T-helper 2 cell treated with Interferon-gamma antibody and Interleukin-4, amounts not matched to agents 5 μg/mL and 100 μg/mL, for 36 hours (primary cell): ENCODE measurements around the gene PCSK6.

Source experiments
- DNase-seq: peaks from one replicate; pipeline ENCODE4 v3.0.0; 2021; ENCODE audit warnings: low spot score
- H3K27ac Mint-ChIP-seq: one replicate; pipeline ENCODE4 v1.8.0; 2021; ENCODE audit warnings: mild to moderate bottlenecking, mixed read lengths
- H3K27me3 Mint-ChIP-seq: one replicate; pipeline ENCODE4 v1.8.0; 2021; ENCODE audit warnings: low read depth, mixed read lengths
- H3K36me3 Mint-ChIP-seq: one replicate; pipeline ENCODE4 v1.8.0; 2021; ENCODE audit warnings: low read depth, mixed read lengths
- H3K4me1 Mint-ChIP-seq: one replicate; pipeline ENCODE4 v1.8.0; 2021; ENCODE audit warnings: low read depth, mixed read lengths
- H3K4me3 Mint-ChIP-seq: one replicate; pipeline ENCODE4 v1.8.0; 2022; ENCODE audit warnings: mild to moderate bottlenecking, moderate library complexity, mixed read lengths
- H3K9me3 Mint-ChIP-seq: one replicate; pipeline ENCODE4 v1.8.0; 2021; ENCODE audit warnings: mixed read lengths

PCSK6 gene

DNA sequence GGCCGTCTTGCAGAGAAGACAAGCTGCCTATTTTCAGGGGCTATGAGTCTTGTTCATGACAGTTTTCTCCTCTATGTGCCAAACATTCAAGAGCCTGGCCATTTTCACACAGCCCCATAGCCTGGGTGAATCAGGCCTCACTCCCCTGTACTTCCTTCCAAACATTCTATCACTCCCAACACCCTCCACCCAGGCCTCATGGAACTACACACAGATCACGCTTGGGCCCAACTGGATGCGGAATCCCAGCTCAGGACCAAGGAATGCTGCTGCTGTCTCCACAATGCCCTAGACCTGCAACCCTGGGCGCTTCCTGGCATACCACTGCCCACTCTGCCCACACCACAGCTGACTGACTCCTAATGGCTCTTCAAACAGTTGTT is 39.4 kb upstream of the PCSK6 start:
- Mint-ChIP-seq H3K4me3 (no peak overlapping the region), H3K36me3 (no peaks in the 10 kb centered on the region), H3K4me1 (no peaks in the 10 kb centered on the region), H3K27me3 (peaks cover 3% of the 10 kb centered on the region), H3K9me3 (no peaks in the 10 kb centered on the region), H3K27ac (no peak overlapping the region)
- no peak for DNase-seq

DNA sequence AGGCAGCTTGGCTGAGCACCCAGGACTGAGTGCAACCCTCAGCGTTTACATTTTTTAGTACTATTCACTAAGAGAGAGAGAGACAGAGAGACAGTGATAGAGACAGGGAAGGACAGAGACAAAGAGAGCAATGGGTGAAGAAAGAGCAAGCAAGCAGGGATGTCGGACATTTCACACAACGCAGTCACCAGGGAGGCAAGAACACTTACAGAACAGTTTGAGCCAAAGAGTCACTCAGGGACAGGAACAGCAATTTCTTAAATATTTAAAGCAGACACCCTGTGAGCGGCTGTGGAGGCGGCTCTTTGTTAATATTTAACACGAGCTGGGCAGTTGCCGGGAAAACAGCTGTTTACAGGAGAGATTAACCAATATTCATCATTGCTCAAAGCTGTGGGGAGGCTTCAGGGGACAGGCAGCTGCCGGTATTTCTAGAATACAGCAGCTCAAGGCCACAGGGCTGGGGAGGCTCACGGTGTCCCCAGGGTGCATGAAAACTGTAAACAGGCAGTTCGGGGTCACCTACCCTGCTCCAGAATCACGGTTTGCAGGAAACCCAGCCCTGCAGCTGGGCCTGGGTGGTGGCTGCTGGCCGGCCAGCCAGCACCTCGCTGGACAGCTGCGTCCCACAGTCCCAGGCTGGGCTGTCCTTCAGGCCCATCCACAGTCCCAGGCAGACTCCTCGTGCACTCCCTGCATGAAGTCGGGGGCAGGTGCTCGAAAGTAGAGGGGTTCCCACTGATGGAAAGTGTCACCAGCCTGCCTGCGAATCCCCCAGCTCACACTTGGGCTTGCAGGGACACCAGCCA is 38.8 kb upstream of the PCSK6 start:
- Mint-ChIP-seq H3K36me3 (no peaks in the 10 kb centered on the region), H3K27ac (no peak overlapping the region), H3K9me3 (no peaks in the 10 kb centered on the region), H3K4me1 (no peaks in the 10 kb centered on the region), H3K4me3 (no peak overlapping the region), H3K27me3 (peaks cover 5% of the 10 kb centered on the region)
- DNase-seq: no peak

DNA sequence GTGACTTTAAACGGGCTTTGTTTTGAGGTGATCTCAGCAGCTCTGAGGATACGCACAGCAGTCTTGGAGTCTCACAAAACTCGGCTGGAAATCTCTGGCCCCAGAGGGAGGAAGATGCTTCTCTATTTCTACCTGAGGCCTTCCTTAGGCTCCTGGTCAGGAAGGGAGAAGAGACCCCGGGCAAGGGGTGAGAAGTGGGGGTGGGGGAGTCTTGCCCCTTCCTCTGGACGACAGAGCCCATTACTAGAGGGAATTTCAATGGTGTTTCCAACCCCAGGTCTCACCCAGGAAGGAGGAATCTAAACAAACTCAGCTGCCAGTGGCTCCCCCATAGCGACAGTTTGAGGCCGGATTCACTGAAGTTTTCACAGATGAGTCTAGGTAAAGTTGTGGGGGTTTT is 37.4 kb upstream of the PCSK6 start:
- Mint-ChIP-seq H3K4me3 (no peak overlapping the region), H3K27me3 (peaks cover 5% of the 10 kb centered on the region), H3K9me3 (no peaks in the 10 kb centered on the region), H3K36me3 (no peaks in the 10 kb centered on the region), H3K4me1 (no peaks in the 10 kb centered on the region), H3K27ac (no peak overlapping the region)
- DNase-seq: no peak

DNA sequence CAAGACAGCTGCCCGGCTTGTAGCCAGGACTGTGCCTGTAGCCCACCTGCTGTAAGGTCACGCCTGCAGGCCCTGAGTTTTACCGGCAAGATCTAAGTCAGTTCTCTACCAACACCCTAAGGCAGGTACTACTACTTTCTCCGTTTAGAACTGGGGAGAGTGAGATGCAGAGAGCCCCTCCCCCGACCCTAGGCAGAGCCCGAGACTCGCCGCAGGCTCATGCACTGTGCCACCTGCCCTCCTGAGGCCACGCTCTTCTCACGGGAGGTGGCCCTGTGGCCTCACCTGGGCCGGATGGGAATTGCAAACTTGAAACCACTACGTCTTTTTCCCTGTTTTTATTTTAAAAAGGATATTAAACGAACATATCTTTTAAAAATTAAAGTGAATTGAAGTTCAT is 36.9 kb upstream of the PCSK6 start:
- H3K9me3 Mint-ChIP-seq: no peaks in the 10 kb centered on the region
- peaks cover 4% of the 10 kb centered on the region for H3K4me1 Mint-ChIP-seq
- no peak overlapping the region for H3K4me3 Mint-ChIP-seq
- H3K36me3 Mint-ChIP-seq: no peaks in the 10 kb centered on the region
- H3K27ac Mint-ChIP-seq: no peak overlapping the region
- DNase-seq: no peak
- peaks cover 5% of the 10 kb centered on the region for H3K27me3 Mint-ChIP-seq

DNA sequence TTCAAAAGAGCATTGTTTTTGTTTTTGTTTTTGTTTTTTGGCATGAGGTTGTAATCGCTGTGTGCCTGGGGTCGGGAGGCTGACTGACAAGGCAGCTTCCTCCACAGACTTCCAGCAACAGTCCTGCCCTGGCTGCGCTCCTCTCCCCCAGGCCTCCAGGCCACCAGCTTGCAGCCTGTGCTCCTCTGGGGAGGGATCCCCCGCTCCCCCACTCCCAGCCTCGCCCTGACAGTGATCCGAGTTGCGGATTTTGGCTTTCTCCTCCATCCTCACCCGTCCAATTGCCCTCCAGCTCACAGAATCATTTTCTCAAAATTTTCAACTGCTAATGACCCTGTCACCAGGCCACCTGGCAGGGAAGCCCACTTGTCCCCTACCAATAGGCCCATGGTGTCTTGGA is 36.5 kb upstream of the PCSK6 start:
- Mint-ChIP-seq H3K4me1 (peaks cover 8% of the 10 kb centered on the region), H3K4me3 (no peak overlapping the region), H3K27me3 (peaks cover 5% of the 10 kb centered on the region), H3K36me3 (no peaks in the 10 kb centered on the region), H3K27ac (no peak overlapping the region), H3K9me3 (no peaks in the 10 kb centered on the region)
- DNase-seq: no peak

DNA sequence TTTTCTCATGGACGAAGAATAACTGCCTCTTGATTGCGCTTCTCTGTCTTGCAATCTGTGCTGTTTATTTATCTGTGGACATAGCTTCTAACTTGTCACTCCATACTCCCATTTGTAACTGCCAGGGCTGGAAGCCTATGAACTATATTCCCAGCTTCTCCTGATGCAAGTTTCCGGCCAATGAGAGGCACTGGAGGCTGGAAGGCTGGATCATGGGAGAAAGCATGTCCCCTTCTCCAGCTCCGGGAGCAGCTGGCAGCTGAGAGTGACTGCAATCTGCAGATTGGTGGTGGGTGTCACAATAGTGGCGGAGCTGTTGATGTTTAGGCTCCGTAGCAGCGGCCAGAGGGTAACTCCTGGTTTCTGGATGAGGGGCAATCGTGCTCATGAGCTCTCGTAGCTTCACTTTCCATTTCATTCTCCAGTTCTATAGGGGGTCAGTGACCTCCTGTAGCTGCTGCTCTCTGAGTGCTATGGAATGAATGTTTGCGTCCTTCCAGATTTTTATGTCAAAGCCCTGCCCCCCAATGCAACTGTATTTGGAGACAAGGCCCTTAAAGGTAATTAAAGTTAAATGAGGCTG is 35.7 kb upstream of the PCSK6 start:
- H3K9me3 Mint-ChIP-seq: no peaks in the 10 kb centered on the region
- peaks cover 8% of the 10 kb centered on the region for H3K27me3 Mint-ChIP-seq
- no peak overlapping the region for H3K4me3 Mint-ChIP-seq
- peaks cover 8% of the 10 kb centered on the region for H3K4me1 Mint-ChIP-seq
- no peak for DNase-seq
- no peaks in the 10 kb centered on the region for H3K36me3 Mint-ChIP-seq
- no peak overlapping the region for H3K27ac Mint-ChIP-seq

DNA sequence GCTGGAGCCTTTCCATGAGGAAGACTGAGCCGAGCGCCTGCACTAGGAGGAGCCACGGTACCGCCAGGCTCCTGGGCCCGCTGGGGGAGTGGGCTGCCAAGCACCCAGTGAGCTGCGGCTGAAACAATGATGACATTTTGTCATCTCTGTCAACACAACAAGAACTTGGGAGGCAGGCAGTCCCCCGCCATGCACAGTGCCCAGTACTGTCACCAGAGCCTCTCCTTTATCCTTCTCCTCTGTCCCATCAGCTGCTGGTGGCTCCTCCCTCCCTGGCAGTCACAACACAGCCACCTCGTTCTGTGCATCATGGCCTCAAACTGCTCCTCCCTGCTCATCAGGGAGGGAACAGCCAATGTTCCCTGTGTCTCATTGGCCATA is 34.0 kb upstream of the PCSK6 start:
- H3K4me1 Mint-ChIP-seq: peaks cover 8% of the 10 kb centered on the region
- no peak overlapping the region for H3K27ac Mint-ChIP-seq
- peaks cover 16% of the 10 kb centered on the region for H3K27me3 Mint-ChIP-seq
- no peak overlapping the region for H3K4me3 Mint-ChIP-seq
- DNase-seq: no peak
- H3K9me3 Mint-ChIP-seq: no peaks in the 10 kb centered on the region
- no peaks in the 10 kb centered on the region for H3K36me3 Mint-ChIP-seq

DNA sequence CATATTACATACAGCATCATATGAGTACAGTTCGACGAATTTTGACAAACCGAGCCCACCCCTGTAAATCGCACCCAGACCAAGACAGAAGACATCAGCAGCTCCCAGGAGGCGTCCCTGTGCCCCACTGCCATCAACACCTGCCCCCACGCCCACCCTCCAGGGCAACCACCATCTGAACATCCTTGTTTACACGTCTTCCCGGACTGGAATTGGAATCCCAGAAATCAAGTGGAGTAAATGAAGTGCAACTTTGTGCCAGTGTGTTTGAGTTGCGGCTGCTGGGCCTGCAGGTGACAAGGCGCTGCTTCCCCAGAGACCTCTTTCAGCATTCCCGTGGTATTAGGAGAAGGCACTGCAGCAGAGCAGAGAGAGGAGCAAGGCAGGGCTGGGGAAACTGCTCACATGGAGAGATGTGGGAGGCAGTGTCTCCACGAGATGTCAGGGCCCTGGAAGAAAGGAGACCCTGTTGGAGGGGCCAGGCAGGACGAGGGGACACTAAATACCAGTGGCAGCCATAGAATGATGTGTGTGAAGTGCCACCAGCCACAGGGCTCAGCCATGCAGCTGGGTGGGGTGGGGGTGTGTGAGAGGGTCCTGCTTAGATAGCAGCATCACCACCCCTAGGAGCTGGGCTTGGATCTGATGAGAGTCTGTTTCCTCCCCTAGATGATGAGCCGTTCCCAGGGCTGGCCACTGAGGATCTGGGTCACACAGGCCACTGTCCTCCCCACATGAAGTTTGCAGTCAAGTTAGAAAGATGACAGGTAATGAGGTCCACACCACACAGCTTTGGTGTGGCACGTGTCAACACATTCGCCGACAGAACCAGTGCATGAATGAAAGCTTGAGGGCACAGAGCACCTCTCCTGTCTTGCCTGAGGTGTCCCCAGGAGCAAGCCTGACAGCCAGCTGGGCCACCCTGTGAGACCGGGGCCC is 33.4 kb upstream of the PCSK6 start:
- no peak for DNase-seq
- Mint-ChIP-seq H3K36me3 (no peaks in the 10 kb centered on the region), H3K27ac (no peak overlapping the region), H3K4me1 (peaks cover 8% of the 10 kb centered on the region), H3K9me3 (peaks cover 6% of the 10 kb centered on the region), H3K27me3 (peaks cover 15% of the 10 kb centered on the region), H3K4me3 (no peak overlapping the region)

DNA sequence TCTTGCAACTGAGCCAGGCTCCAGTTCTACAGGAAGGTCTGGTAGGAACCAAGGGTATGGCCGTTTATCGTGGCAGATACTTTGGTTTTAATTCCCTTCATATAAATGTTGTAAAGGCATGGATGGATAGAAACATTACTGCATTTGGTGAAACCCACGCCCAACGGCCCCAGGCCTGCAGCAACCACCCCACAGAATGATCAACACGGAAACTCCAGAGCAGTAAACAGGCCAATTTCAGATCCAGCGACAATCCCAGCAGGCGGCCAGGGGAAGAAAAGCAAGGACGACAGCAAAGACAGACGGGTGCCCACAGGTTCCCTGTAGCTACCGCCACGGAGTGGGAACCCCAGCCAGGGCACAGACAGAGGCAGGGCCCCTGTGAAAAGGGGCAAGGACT is 32.6 kb upstream of the PCSK6 start:
- DNase-seq: no peak
- Mint-ChIP-seq H3K27ac (no peak overlapping the region), H3K4me1 (peaks cover 8% of the 10 kb centered on the region), H3K36me3 (no peaks in the 10 kb centered on the region), H3K9me3 (peaks cover 11% of the 10 kb centered on the region), H3K4me3 (no peak overlapping the region), H3K27me3 (peaks cover 14% of the 10 kb centered on the region)

DNA sequence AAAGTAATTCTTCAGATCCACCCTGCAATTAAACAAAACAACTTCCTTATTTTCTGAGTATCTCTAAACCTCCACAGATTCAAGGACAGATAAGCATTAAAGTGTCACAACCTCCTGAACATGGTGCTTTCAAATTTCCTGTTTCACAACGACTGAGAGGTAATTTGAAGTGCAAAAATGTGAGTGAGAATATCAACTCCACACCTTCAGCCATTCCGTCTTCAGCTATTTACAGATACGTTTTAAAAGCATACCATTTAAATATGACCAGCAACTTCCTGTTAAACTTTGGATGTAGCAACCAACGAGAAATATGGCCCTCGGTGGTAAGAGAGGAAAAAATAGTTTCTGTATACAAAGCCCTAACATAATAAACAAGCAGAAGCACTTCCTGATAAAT is 32.1 kb upstream of the PCSK6 start:
- Mint-ChIP-seq H3K9me3 (peaks cover 16% of the 10 kb centered on the region), H3K27me3 (peaks cover 14% of the 10 kb centered on the region), H3K27ac (peak overlapping the region; percentile 12), H3K36me3 (no peaks in the 10 kb centered on the region), H3K4me1 (peaks cover 8% of the 10 kb centered on the region), H3K4me3 (peak overlapping the region; percentile 49)
- no peak for DNase-seq

DNA sequence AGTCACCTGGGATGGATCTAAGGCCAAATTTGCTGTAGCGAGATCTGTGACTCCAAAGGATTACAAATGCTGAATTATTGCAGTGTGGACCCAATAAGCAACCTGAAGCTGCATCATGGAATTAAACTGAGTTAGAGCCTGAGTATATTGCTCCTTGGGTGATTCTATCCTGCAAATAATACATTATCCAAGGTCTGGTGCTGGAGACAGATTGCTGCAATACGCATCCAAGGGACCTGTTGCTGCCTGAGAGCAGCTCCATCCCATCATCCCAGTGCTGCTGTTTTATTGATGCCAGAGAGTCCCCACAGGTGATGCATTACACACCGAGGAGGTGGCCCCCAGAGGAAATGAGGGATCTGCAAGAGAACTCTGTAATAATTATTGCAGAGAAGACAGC is 31.6 kb upstream of the PCSK6 start:
- peaks cover 8% of the 10 kb centered on the region for H3K4me1 Mint-ChIP-seq
- peak overlapping the region; percentile 49 for H3K4me3 Mint-ChIP-seq
- H3K9me3 Mint-ChIP-seq: peaks cover 21% of the 10 kb centered on the region
- DNase-seq: no peak
- H3K27me3 Mint-ChIP-seq: peaks cover 14% of the 10 kb centered on the region
- no peaks in the 10 kb centered on the region for H3K36me3 Mint-ChIP-seq
- no peak overlapping the region for H3K27ac Mint-ChIP-seq

DNA sequence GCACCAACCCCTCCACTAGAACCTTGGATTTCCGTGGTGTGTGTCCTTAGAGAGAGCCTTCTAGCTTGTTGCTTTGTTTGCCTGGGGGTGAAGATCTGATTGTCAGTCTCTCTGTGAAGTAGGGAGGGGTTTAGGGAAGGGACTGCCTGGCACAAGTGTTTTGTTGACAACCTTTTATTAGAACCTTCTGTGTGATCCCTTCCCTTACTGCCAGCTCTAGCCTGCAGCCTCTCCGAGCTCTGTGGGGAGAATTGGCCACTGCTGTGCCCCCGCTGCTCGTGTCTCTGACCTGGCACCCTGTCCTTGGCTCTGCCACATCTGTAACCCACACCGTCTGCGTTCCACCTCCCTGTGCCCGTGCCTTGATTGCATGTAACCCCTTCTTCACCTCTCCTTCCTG is 30.9 kb upstream of the PCSK6 start:
- Mint-ChIP-seq H3K4me1 (peaks cover 8% of the 10 kb centered on the region), H3K9me3 (peaks cover 28% of the 10 kb centered on the region), H3K4me3 (no peak overlapping the region), H3K36me3 (no peaks in the 10 kb centered on the region), H3K27ac (no peak overlapping the region), H3K27me3 (peaks cover 14% of the 10 kb centered on the region)
- DNase-seq: no peak

DNA sequence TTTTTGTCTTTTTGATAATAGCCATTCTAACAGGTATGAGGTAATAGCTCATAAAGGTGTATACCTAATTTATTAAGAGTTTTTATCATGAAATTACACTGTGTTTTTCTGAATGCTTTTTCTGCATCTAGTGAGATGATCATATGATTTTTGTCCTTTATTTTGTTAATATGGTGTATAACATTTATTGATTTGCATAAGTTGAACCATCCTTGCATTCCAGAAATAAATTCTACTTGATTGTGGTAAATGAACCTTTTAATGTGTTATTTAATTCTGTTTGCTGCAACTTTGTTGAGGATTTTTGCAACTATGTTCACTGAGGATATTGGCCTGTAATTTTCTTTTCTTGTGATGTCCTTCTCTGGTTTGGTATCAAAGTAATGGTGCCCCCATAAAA is 28.0 kb upstream of the PCSK6 start:
- no peak overlapping the region for H3K27ac Mint-ChIP-seq
- H3K4me1 Mint-ChIP-seq: peaks cover 8% of the 10 kb centered on the region
- H3K27me3 Mint-ChIP-seq: peaks cover 19% of the 10 kb centered on the region
- DNase-seq: no peak
- H3K9me3 Mint-ChIP-seq: peaks cover 33% of the 10 kb centered on the region
- H3K36me3 Mint-ChIP-seq: no peaks in the 10 kb centered on the region
- no peak overlapping the region for H3K4me3 Mint-ChIP-seq

DNA sequence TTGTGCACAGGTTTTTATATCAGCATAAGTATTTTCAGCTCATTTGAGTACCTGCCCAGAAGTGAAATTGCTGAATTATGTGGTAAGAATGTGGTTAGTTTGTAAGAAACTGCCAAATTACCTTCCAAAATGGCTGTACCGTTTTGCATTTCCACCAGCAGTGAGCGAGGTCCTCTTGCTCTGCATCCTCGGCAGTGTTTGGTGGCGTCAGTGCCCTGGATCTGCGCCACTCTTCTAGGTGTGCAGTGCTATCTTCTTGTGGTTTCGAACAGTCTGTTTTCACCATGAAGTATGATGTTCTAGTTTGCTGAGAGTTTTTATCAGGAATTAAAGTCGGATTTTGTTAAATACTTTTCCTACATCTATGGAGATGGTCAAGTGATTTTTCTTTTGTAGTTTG is 24.8 kb upstream of the PCSK6 start:
- Mint-ChIP-seq H3K4me3 (no peak overlapping the region), H3K9me3 (peaks cover 33% of the 10 kb centered on the region), H3K27me3 (peaks cover 25% of the 10 kb centered on the region), H3K4me1 (no peaks in the 10 kb centered on the region), H3K36me3 (no peaks in the 10 kb centered on the region), H3K27ac (no peak overlapping the region)
- DNase-seq: no peak
